Osteoblast (primary cell): ENCODE results near the gene WHRN. TPM values are rescaled to one million over a fixed set of nuclear protein-coding genes. Genes with fewer than 3 reads are reported as not detected.

ENCODE experiments used
- DNase-seq: peaks from one replicate; pipeline ENCODE4 v3.0.0; 2011; ENCODE audit warnings: low spot score, mixed read lengths; ENCODE audit not compliant: insufficient read length; ENCODE audit errors: missing footprints
- H2AFZ ChIP-seq: 2 replicates; pipeline ENCODE4 v1.6.0; 2011; ENCODE audit warnings: mild to moderate bottlenecking, low read length
- H3K27ac ChIP-seq: 2 replicates; pipeline ENCODE4 v1.5.1; 2011; ENCODE audit warnings: mild to moderate bottlenecking, low read depth, low read length, moderate library complexity
- H3K27me3 ChIP-seq: 2 replicates; pipeline ENCODE4 v1.6.0; 2012; ENCODE audit warnings: mild to moderate bottlenecking, control low read depth, inconsistent platforms, low read length, moderate library complexity; ENCODE audit not compliant: insufficient read depth
- H3K36me3 ChIP-seq: 2 replicates; pipeline ENCODE4 v1.5.1; 2011; ENCODE audit warnings: mild to moderate bottlenecking, low read length, control low read depth, moderate library complexity; ENCODE audit not compliant: insufficient read depth
- H3K4me1 ChIP-seq: 2 replicates; pipeline ENCODE4 v1.5.1; 2011; ENCODE audit warnings: mild to moderate bottlenecking, low read length, control low read depth, moderate library complexity; ENCODE audit not compliant: insufficient read depth
- H3K4me2 ChIP-seq: 2 replicates; pipeline ENCODE4 v1.6.0; 2011; ENCODE audit warnings: mild to moderate bottlenecking, low read length; ENCODE audit not compliant: insufficient read depth
- H3K4me3 ChIP-seq: fragments of 200-600 bp; sonication (generic); 3 replicates; pipeline ENCODE4 v1.5.1; 2012; ENCODE audit warnings: mild to moderate bottlenecking, low read length, inconsistent platforms; ENCODE audit not compliant: insufficient read depth
- H3K79me2 ChIP-seq: 2 replicates; pipeline ENCODE4 v1.6.0; 2012; ENCODE audit warnings: mild to moderate bottlenecking, low read length, control low read depth, inconsistent platforms; ENCODE audit not compliant: insufficient read depth
- H3K9me3 ChIP-seq: 2 replicates; pipeline ENCODE4 v1.5.1; 2011; ENCODE audit warnings: low read depth, low read length, control low read depth
- H4K20me1 ChIP-seq: 2 replicates; pipeline ENCODE4 v1.6.0; 2012; ENCODE audit warnings: mild to moderate bottlenecking, low read length, control low read depth; ENCODE audit not compliant: insufficient read depth
- CTCF ChIP-seq: IDR thresholded peaks from 2 replicates; pipeline ENCODE4 v1.5.1; 2011; ENCODE audit warnings: mild to moderate bottlenecking, low read depth, low read length, moderate library complexity; ENCODE audit errors: extremely low read depth
- total RNA-seq: library from RNA; depleted of rRNA; stranded (reverse); fragments of >200 nt; gene quantifications from 2 replicates; pipeline ENCODE4 v1.2.3, GENCODE V29; 2012

WHRN gene
- total RNA-seq, 1 donor, result 2.2 TPM

GRCh38 chr9:114516913-114517312 is 11.6 kb upstream of the WHRN start:
- no peaks in the 10 kb centered on the region for H3K36me3 ChIP-seq
- H3K4me1 ChIP-seq, result no peaks in the 10 kb centered on the region
- H4K20me1 ChIP-seq, result no peaks in the 10 kb centered on the region
- H3K4me3 ChIP-seq, result no peak overlapping the region
- no peak overlapping the region for H3K4me2 ChIP-seq
- no peaks in the 10 kb centered on the region for H3K79me2 ChIP-seq
- TF ChIP-seq CTCF, result no peak
- peaks cover 34% of the 10 kb centered on the region for H3K27me3 ChIP-seq
- no peak overlapping the region for H2AFZ ChIP-seq
- H3K27ac ChIP-seq, result no peak overlapping the region
- no peaks in the 10 kb centered on the region for H3K9me3 ChIP-seq
- DNase-seq, result peak; percentile 86

GRCh38 chr9:114515528-114515927 is 10.3 kb upstream of the WHRN start:
- H3K79me2 ChIP-seq, result no peaks in the 10 kb centered on the region
- H3K36me3 ChIP-seq, result no peaks in the 10 kb centered on the region
- TF ChIP-seq CTCF, result no peak
- DNase-seq, result no peak
- no peaks in the 10 kb centered on the region for H3K9me3 ChIP-seq
- no peaks in the 10 kb centered on the region for H4K20me1 ChIP-seq
- no peak overlapping the region for H3K4me2 ChIP-seq
- H3K4me3 ChIP-seq, result no peak overlapping the region
- H3K27me3 ChIP-seq, result peaks cover 39% of the 10 kb centered on the region
- no peak overlapping the region for H3K27ac ChIP-seq
- no peak overlapping the region for H2AFZ ChIP-seq
- H3K4me1 ChIP-seq, result no peaks in the 10 kb centered on the region

- no peaks in the 10 kb centered on the region for H4K20me1 ChIP-seq
- H3K27me3 ChIP-seq, result peaks cover 52% of the 10 kb centered on the region
- no peak overlapping the region for H3K4me2 ChIP-seq
- no peak overlapping the region for H3K27ac ChIP-seq
- no peaks in the 10 kb centered on the region for H3K79me2 ChIP-seq
- no peaks in the 10 kb centered on the region for H3K9me3 ChIP-seq
- no peak for TF ChIP-seq CTCF
- no peaks in the 10 kb centered on the region for H3K4me1 ChIP-seq
- no peaks in the 10 kb centered on the region for H3K36me3 ChIP-seq
- H2AFZ ChIP-seq, result no peak overlapping the region
- no peak for DNase-seq
- H3K4me3 ChIP-seq, result no peak overlapping the region
Observed at GRCh38 chr9:114513959-114514267, 8.6 kb upstream of the WHRN start.

- Histone ChIP-seq H3K9me3 (no peaks in the 10 kb centered on the region), H3K79me2 (no peaks in the 10 kb centered on the region), H3K27me3 (peaks cover 58% of the 10 kb centered on the region), H3K4me1 (no peaks in the 10 kb centered on the region), H3K4me3 (no peak overlapping the region), H3K27ac (no peak overlapping the region), H3K36me3 (no peaks in the 10 kb centered on the region), H4K20me1 (no peaks in the 10 kb centered on the region), H3K4me2 (no peak overlapping the region), H2AFZ (no peak overlapping the region)
- TF ChIP-seq CTCF, result no peak
- no peak for DNase-seq
Observed at GRCh38 chr9:114513055-114513958, 8.0 kb upstream of the WHRN start.
